Suprapubic skin (tissue), 4 donors: ENCODE results near the gene DERL2.

Experiments used
- POLR2A ChIP-seq, 2 donors: fragments of 450-650 bp; IDR thresholded peaks; one replicate each; pipeline ENCODE4 v1.6.1; 2017; ENCODE audit warnings: antibody characterized with exemption in 2 of 2, mild to moderate bottlenecking in 2 of 2, moderate library complexity in 2 of 2
- POLR2AphosphoS5 ChIP-seq, 3 donors: sonication (generic); formaldehyde crosslinking; IDR thresholded peaks; one replicate each; pipeline ENCODE4 v1.6.1; 2017; ENCODE audit warnings: antibody characterized with exemption in 3 of 3
- TF ChIP-seq, protein P1 (sequence below), 2 donors: fragments of 200-600 bp in 1 of 2; fragments of 450-650 bp in 1 of 2; sonication (generic) in 1 of 2; IDR thresholded peaks; one replicate each; pipeline ENCODE4 v1.5.1; 2016 to 2019; ENCODE audit warnings: antibody characterized with exemption in 2 of 2, mild to moderate bottlenecking in 1 of 2, moderate library complexity in 1 of 2

- TF ChIP-seq POLR2A (IDR thresholded peaks at IDR 0.05) (peak in 1 of 2 donors; percentile 54), POLR2AphosphoS5 (IDR thresholded peaks at IDR 0.05) (no peak)
- TF ChIP-seq, protein P1, sequence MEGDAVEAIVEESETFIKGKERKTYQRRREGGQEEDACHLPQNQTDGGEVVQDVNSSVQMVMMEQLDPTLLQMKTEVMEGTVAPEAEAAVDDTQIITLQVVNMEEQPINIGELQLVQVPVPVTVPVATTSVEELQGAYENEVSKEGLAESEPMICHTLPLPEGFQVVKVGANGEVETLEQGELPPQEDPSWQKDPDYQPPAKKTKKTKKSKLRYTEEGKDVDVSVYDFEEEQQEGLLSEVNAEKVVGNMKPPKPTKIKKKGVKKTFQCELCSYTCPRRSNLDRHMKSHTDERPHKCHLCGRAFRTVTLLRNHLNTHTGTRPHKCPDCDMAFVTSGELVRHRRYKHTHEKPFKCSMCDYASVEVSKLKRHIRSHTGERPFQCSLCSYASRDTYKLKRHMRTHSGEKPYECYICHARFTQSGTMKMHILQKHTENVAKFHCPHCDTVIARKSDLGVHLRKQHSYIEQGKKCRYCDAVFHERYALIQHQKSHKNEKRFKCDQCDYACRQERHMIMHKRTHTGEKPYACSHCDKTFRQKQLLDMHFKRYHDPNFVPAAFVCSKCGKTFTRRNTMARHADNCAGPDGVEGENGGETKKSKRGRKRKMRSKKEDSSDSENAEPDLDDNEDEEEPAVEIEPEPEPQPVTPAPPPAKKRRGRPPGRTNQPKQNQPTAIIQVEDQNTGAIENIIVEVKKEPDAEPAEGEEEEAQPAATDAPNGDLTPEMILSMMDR (IDR thresholded peaks at IDR 0.05) = no peak
Measured at GRCh38 chr17:5485270-5486205, at the start of gene DERL2.
